Measurements from ENCODE around the gene PRR5L.

The PRR5L gene, protein sequence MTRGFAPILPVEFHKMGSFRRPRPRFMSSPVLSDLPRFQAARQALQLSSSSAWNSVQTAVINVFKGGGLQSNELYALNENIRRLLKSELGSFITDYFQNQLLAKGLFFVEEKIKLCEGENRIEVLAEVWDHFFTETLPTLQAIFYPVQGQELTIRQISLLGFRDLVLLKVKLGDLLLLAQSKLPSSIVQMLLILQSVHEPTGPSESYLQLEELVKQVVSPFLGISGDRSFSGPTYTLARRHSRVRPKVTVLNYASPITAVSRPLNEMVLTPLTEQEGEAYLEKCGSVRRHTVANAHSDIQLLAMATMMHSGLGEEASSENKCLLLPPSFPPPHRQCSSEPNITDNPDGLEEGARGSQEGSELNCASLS

DNA sequence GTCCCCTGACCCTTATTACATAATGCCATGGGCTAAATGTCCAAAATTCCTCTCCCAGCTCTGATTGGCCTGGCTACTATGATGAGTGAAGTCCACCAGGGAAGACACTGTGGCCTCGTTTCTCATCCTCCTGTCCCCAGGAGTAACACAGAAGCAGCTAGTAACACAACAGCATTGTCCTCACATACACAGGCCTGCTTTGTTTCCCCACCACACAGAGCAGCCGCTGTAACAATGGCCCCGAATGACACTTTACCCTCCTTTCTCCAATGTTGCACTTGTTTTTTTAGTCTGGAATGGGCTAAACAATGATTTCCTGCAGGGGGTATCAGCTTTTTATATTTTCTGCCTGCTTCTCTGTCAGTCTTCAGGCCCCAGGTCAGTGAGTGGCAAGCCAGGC is at the start of gene PRR5L:
TSS of gene PRR5L (plus strand) at position 363 of the 400 bp plus-strand sequence. CDS start 104,834 bp downstream, outside the sequence.
- no peak for DNase-seq

DNA sequence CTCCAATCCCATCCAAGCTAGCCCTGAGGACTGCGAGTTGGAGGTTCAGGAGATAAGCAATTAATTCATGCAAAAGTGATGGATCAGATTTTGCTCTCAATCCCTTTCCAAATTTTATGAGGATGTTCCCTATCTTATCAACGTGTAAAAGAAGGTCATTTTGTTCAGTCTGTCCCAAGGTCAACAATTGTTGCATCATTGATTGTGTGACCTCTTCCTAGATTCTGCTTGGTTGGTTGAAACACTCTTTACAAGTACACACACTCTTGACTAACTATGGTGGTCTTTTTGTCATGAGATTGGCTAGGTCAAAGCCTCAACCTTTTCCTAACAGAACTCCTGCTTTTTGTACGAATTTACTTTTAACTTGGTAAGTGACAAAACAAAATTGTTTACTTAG is 48.6 kb upstream of the PRR5L start:
- no peak for DNase-seq

DNA sequence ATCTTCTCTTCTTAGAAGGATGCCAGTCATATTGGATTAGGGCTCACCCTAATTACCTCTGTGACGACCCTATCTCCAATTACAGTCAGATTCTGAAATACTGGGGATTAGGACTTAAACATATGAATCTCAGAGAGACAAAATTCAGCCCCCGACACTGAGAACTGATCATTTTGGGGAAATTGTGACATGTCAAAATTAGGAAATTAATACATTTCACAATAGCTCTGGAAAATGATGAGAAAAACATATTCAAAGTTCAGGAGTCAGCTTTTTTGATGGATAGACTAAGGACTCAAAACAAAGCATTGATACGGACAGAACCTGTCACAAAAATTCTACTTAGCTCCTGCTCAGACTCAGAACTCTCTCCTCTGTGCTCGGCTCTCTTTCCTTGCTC is 47.7 kb upstream of the PRR5L start:
- DNase-seq = peak; percentile 67

DNA sequence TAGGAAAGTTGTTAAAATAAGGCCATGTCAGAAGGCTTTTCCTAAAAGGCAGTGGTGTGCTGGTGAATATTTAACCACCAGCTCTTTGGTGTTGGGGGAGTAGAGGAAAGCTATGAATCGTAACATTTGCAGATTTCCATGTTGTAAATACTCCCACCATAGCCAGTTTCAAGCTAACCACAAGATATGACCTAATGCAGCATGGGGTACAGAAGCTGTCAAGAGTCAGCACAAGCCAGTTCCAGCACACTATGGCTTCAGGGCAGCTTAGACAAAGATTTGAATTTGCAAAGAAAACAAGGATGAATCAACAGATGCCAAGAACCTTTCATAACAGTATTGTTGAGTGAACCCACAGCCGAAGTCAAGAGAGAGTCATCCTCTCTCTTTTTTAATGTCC is 46.8 kb upstream of the PRR5L start:
- DNase-seq = peak; percentile 91

DNA sequence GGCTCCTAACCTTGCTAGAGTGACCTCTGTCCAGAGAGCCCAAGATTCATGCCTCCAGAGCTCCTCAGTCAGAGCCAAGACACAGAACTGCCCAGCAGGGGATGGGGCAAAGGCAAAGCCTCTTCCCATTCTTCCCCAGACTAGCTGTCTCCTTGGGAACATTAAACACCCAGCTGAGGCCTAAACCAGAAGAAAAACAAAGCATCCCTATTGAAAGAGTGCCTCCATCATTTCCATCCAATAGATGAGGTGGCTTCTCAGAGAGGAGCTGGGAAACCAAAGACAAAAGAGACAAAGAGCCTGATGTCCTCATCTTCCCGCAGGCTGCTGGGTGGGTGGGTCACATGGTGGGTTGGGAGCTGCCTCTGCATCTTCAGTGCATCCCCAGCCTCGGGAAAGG is 44.3 kb upstream of the PRR5L start:
- no peak for DNase-seq

DNA sequence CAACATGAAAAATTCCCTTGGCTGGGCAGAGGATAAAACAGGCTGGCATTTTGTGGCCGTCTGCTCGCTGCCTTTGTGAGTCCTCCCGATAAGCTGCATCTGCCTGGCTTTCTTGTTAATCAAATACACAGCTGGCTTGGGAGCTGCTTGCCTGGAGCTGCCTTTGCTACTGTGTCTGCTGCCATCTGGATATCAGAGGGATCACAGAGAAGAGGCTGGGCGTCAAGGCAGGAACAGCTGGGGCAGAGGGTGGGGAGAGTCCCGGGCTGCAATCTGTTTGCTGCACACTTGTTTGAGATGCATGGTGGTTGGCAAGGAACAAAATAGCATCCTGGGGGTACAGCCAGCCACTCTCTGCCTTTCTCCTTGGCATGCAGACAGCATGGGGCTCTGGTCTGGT is 42.9 kb upstream of the PRR5L start:
- DNase-seq = no peak

DNA sequence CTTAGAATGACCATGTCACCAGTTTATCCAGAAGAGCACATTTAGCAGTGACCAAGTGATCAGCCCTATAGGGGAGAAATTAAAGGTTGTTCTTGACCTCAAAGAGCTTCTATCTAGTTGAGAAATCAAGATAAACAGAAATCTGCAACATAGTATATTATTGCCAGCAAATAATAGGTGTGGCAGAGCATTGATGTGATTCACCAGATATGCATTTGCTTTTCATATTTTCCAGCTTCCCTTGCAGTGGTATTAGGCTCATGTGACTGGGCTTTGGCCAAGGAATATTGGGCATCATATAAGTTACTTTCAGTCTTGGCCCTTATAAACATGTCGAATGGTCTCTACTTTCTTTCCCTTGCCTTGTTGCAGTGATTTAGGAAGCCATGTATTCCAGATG is 41.4 kb upstream of the PRR5L start:
- DNase-seq = no peak

DNA sequence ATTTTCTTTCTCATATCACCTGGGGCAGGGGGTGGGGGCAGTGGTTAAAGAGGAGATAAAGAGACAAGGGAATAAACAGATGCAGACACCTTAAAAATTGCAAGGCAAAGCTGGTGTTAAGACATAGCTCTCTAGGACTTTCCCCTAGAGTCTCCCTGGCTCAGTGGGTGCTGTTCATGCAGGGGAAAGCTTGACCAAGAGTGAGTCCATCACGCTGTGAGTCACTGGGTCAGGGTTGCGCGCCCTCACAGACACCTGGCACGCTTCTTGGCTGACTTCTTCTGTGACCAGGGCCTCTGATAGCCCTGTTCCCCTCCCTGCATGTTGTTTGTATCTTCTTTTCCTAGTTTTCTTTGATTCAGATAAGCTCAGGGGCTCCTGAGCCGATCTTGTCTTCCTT is 38.7 kb upstream of the PRR5L start:
- DNase-seq = peak; percentile 53

DNA sequence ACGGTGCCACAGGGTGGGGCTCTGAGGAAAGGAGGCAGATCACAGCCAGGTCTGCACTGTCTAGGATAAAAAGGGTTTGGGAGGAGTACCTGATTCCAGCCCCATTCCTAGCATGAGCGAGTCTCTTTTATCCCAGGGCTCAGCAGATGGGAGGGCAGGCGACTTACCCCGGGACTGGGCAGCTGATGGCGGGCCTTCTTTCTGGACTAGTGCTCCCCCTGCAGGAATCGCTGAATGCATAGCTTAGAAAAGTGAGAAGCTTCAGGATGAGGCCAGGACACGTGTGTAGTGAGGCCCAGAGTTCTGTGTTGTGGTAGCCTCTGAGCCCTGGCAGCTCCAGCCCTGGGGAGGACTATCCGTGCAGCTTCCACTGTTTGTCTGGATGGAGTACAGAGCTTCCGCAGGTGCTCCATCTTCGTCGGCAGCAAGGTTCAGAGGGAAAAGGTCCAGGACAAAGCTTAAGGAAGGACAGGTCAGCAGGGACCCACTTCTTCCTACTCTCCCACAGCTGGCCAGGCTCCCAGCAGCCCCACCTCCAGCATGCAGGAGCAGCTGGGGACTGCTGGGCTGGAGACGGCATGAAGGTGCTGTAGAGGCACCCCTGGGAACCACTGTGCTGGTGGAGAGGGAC is 37.2 kb upstream of the PRR5L start:
- DNase-seq = peak; percentile 72

DNA sequence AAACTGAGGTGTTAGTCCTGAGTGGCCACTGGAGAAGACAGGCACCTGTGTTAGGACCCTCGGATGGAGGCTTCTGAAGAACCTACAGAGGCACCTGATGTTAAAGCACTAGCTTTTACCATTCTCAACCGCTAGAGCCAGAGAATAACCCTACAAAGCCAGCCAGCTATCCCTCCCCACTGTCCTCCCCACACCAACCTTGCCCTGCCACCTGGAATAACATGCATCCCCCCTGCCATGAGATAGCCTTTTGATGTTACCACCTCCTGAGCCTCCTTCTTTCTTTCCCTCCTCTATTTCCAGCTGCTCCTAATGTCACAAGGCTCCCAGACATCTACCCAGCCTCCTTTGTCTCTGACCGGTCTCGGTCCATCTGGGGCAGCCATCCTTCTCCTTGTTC is 35.0 kb upstream of the PRR5L start:
- DNase-seq = no peak

DNA sequence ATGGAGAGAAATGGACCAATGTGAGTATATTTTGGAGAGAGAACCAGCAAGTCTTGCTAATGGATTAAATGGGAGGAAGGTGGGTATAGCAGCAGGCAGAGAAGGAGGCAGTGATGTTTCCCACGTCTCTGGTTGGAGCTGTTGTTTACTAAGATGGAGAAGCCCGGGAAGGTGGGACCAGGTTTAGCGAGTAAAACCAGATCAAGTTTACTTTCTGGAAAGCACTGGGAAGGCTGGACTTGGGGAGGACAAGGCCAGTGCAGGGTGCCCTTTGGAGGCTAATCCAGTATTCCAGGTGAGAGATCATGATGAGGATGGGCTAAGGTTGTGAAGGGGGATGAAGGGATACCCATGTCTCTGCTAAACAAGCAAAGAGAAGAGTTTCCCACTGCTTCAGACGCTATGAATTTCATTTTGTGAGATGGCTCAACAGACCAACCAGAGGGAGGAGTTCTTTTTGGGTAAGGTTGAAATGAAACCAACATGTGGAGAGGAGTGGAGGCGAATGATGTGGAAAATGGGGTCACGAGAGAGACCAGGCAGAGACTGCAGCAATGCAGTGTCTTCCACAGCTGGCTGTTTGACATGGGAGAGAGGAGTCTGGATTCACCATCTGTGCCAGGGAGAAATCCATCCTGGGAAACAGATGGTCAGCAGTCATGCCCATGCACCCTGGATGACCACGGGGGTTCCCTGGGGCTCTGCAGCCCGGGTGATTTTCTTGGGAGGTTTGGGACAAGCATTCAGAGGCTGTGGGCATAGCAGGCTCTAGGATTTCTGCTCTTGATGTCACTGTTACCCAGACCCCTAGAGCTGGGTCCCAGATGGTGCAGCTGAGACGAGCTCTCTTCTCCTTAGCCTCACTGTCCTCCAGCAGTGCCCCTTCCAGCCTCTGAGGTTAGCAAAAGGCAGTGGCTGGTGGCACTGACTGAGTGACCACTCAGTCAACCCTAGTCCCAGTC is 31.8 kb upstream of the PRR5L start:
- no peak for DNase-seq

DNA sequence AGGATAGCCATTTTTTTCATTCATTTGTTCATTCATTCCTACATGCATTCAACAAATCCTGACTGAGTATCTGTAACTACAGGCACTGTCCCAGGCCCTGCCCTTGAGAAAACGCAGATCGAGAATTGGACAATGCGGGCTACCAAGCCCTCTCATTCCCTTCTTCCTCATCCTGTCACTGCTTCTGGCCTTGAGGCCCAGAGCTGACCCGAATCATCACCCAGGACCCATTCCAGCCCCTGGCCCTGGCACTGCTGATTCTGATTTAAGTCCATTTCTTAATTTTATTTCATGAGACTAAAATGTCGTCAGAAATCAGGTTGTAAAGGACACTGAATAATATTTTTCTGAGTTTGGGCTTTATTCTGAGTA is 31.1 kb upstream of the PRR5L start:
- no peak for DNase-seq

DNA sequence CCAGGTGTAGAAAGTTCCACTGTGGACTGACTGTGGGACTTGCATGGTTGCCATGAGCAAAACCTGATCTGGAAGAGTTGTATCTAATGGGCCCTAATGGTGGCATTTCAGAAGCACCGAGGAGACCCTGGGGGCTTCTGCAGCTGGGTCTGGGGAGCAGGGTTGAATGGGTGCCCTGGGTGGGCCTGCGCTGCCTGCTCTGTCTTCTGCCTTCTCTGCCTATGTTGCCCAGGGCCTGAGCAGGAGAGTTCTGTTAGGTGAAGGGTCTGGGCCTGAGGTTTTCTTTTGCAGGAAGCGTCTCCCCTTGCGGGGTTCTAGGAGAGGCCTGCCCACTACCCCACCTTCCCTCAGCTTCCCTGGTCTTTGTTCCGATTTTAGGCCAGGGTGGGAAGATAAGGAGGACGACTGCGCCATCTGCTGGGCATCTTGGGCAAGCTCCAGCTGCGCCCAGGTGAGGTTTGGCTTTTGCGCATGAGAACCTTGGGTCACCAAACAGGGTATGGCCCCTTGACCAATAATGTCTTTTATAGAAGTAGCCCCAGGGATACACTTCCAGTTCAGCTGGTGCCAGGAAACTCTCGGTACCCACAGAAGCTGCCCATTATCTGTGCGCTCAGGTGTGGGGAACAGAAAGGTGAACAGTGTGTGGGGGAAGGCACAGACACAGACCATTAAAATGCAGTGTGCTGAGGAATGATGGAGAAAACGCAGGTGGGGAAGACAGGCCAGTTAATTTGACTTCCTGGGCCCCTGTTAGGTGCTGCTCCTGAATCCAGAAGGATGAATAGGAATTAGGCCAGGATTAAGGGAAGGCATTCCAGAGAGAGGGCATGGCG is 30.1 kb upstream of the PRR5L start:
- peak; percentile 44 for DNase-seq

DNA sequence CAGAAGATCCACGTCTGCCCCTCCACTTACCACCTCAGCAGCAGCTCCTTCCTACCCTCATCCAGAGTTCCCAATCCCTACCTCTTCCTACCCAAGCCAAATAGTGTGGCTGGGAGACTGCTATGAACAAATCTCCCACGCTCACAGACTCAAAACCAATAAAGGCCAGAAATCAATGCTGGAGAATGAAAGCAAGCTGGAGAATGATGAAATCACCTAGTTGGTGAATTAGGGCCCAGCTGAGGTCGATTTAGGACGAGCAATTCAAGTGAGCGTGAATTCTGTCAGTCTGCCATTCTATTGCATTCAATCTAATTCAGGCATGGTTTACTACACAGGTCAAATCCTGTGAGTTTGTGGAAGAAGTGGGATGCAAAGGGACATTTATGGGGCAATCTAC is 29.3 kb upstream of the PRR5L start:
- no peak for DNase-seq

DNA sequence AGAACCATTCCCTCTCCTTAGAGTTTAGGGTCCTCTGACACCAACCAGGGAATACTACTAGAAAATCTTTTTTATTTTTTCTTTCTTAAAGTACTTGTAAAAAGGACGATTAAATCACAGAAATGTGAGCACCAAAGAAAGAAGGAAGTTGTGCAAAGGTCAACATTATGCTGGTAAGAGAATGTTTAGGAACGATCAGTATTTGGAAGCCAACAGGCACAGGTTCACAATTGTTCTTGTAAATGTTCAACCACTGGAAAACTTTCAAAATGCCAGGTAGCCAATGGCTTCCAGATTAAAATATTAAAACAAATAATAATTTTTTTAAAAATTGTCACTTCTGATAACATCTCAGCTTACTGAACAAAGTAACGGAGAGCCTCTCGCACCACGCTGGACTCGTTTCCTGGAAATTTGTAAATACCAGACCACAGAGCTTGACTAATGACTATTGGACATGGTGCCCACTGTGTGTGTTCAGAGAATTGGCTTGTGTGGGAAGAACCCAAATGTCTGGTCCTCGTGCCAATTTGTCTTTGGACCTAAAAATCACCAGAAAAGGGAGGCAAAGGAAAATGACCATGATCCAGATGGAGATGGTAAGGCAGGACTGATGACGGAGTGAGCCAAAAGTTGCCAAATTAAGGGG is 27.6 kb upstream of the PRR5L start:
- no peak for DNase-seq

DNA sequence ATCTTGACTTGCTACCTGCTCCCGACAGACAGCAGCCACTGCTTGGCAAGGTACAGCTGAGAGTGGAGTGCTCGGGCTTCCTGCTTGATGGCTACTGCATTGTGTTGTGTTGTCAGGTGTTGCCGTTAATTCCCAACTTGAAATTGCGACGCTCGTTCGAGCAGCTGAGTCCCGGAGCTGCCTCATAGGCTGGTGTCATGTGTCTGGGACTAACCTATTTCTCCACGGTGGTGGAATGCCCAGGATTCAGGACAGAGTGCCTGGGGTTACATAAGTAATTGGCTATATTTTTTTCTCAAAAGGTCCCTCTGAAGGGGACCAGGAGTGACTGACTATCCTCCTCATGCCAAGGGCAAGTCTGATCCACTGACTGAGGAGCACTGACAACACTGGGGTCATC is 25.4 kb upstream of the PRR5L start:
- no peak for DNase-seq

DNA sequence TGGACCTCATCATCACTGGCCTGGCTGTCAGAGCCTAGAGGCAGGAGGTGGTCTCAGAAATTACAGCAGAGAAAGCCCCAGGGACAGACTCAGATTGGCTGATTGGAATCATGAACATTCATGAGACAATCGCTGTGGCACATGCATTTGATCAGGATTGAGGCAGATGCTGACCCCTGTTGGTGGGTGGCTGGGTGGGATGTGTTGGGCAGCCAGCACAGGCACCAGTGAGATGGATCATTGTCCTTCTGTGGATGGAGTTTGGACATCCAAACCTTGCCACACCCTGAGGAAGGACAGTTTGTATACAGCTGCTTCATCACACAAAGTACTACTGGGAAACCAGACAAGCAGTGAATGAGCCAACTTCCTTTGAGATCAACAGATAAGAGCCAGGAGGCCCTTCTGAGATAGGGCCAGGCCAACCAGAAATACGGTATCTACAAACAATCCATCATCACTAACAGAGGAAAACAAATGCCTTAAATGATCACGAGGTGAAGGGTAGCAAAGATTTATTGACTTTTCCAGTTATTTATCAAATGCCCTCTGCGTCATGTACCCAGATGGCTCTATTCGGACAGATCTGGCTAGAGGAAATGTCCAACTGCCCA is 24.2 kb upstream of the PRR5L start:
- DNase-seq = no peak

DNA sequence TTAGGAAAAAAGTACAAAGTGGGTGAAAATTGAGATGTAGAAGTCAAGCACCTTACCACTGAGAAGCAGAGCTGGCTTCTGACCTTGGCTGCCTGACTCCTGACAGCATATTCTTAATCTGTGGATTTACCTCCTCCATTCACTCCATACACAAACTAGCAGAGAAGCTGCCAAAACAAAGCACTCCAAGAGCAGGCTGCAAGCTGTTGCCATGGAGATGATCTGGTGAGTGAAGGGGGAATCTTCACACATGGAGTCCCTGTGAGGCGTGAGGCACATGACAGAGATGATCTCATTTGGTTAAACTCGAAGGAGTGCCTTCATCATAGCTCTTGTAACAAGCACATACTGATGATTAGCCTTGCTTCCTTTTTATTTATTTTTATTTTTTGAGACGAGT is 23.0 kb upstream of the PRR5L start:
- no peak for DNase-seq

DNA sequence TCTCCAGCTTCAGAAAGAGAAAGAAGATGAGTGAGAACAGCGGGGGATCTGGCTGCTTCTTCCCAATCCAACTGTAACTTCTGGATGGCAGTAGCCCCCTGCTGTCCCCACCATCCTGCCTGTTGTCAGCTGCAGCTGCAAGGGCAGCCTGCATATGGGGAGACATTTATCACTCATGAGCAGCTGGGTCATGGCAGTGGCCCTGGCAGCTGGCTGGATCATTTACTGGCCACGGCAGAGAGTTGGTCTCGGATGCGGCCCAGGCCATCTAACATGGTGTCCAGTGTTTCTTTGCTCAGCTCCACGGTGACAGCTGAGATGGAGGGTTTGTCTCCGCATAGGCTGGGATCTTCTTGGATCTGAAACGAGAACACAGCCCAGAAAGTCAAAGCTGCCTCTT is 21.7 kb upstream of the PRR5L start:
- no peak for DNase-seq

DNA sequence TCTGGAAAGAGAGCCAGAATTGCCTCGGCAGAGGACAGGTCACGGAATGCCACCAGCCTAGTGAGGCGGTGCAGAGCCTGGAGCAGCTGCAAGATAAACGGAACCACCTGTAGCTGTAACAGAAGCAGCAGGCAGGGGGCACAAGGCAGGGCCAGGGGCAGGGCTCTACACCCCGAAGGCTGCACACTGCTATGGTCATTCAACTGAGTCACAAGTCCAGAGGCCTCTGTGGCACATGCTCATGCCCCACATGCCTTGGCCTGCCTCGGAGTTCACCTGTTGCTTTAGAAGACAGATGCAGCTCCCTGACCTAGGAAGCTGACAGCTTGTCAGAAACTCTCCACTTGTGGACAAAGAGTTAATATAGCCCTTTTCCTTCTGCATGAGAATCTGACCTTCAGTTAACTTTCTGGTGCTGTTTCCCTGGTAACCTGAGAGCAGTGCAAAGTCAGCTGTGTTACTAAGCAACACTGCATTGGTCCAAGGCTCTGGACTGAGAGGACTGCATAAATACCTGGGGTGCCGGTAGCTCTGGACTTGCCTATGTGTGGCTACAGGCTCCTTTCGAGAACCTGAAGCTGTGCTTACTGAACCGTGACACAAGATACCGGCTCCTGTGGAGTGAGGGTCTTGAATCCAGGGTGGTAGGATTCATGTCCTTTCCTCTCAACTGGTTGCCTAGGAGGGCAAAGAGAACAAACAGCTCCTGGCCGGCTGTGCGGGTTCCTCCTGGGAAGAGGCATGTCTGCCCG is 17.4 kb upstream of the PRR5L start:
- DNase-seq = no peak

DNA sequence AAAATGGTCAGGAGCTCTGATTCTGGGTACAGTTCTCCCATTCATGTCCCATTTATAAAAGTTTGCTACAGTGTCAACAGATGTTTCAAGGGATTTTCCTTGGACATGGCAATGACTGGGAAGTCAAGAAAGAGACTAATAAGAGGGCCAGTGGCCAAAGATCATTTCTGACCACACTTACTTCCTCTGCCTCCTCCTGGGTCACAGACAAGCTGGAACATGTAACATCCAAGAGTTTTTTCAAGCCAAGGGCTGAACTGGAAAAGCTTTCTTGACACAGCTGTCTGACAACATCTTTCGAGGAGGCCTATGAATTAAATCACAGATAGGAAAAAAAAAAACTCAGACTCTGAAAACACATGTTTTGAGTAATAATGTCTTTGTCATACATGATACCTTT is 15.6 kb upstream of the PRR5L start:
- DNase-seq = no peak
